ENCODE results near the gene LYVE1.

- no peak for TF ChIP-seq CTCF (IDR thresholded peaks at IDR 0.05; ENCODE audit: low read length)
- TF ChIP-seq EZH2 (optimal IDR thresholded peaks at IDR 0.05; ENCODE audit: low read depth, low read length): no peak
Measured at GRCh38 chr11:10551845-10552352, 16.6 kb downstream of the LYVE1 start.

Data from MM.1S (cell line).